Nephron progenitor cell (in vitro differentiated cells): ENCODE measurements around the gene ARID4A.
"Not testable (repeated sequence)": the region's sequence is repeated elsewhere in the genome, so short reads cannot be mapped to it uniquely, and the experiment has no call there.

Source experiments
- DNase-seq: peaks from one replicate; pipeline ENCODE4 v3.0.0; 2021
- H3K27ac Mint-ChIP-seq: 2 replicates; pipeline ENCODE4 v1.8.0; 2021; ENCODE audit warnings: mild to moderate bottlenecking, moderate library complexity, mixed read lengths
- H3K27me3 Mint-ChIP-seq: 2 replicates; pipeline ENCODE4 v1.8.0; 2021; ENCODE audit warnings: mild to moderate bottlenecking, low read depth, mixed read lengths; ENCODE audit not compliant: poor library complexity
- H3K36me3 Mint-ChIP-seq: 2 replicates; pipeline ENCODE4 v1.8.0; 2021; ENCODE audit warnings: low read depth, mixed read lengths
- H3K4me1 Mint-ChIP-seq: 2 replicates; pipeline ENCODE4 v1.8.0; 2021; ENCODE audit warnings: mixed read lengths
- H3K4me3 Mint-ChIP-seq: 2 replicates; pipeline ENCODE4 v1.8.0; 2021; ENCODE audit warnings: mild to moderate bottlenecking, moderate library complexity, mixed read lengths
- H3K9me3 Mint-ChIP-seq: 2 replicates; pipeline ENCODE4 v1.8.0; 2021; ENCODE audit warnings: mild to moderate bottlenecking, moderate library complexity, mixed read lengths
- TF ChIP-seq, protein P1 (sequence below): fragments of 200-600 bp; sonication (generic); IDR thresholded peaks from 2 replicates; pipeline ENCODE4 v1.5.0; 2021; ENCODE audit warnings: antibody characterized with exemption

Gene ARID4A, protein sequence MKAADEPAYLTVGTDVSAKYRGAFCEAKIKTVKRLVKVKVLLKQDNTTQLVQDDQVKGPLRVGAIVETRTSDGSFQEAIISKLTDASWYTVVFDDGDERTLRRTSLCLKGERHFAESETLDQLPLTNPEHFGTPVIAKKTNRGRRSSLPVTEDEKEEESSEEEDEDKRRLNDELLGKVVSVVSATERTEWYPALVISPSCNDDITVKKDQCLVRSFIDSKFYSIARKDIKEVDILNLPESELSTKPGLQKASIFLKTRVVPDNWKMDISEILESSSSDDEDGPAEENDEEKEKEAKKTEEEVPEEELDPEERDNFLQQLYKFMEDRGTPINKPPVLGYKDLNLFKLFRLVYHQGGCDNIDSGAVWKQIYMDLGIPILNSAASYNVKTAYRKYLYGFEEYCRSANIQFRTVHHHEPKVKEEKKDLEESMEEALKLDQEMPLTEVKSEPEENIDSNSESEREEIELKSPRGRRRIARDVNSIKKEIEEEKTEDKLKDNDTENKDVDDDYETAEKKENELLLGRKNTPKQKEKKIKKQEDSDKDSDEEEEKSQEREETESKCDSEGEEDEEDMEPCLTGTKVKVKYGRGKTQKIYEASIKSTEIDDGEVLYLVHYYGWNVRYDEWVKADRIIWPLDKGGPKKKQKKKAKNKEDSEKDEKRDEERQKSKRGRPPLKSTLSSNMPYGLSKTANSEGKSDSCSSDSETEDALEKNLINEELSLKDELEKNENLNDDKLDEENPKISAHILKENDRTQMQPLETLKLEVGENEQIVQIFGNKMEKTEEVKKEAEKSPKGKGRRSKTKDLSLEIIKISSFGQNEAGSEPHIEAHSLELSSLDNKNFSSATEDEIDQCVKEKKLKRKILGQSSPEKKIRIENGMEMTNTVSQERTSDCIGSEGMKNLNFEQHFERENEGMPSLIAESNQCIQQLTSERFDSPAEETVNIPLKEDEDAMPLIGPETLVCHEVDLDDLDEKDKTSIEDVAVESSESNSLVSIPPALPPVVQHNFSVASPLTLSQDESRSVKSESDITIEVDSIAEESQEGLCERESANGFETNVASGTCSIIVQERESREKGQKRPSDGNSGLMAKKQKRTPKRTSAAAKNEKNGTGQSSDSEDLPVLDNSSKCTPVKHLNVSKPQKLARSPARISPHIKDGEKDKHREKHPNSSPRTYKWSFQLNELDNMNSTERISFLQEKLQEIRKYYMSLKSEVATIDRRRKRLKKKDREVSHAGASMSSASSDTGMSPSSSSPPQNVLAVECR

GRCh38 chr14:58298477-58299400, at the start of gene ARID4A:
Gene ARID4A, plus strand, starts transcription at chr14:58298555. Its CDS starts 1,300 bp downstream, at chr14:58299855.
- H3K27me3 Mint-ChIP-seq: no peaks in the 10 kb centered on the region
- peak; percentile 77 for DNase-seq
- H3K36me3 Mint-ChIP-seq: peaks cover 48% of the 10 kb centered on the region
- TF ChIP-seq, protein P1, sequence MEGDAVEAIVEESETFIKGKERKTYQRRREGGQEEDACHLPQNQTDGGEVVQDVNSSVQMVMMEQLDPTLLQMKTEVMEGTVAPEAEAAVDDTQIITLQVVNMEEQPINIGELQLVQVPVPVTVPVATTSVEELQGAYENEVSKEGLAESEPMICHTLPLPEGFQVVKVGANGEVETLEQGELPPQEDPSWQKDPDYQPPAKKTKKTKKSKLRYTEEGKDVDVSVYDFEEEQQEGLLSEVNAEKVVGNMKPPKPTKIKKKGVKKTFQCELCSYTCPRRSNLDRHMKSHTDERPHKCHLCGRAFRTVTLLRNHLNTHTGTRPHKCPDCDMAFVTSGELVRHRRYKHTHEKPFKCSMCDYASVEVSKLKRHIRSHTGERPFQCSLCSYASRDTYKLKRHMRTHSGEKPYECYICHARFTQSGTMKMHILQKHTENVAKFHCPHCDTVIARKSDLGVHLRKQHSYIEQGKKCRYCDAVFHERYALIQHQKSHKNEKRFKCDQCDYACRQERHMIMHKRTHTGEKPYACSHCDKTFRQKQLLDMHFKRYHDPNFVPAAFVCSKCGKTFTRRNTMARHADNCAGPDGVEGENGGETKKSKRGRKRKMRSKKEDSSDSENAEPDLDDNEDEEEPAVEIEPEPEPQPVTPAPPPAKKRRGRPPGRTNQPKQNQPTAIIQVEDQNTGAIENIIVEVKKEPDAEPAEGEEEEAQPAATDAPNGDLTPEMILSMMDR: no peak
- H3K9me3 Mint-ChIP-seq: no peaks in the 10 kb centered on the region
- peak within 1 kb of the TSS; percentile 98 for H3K4me3 Mint-ChIP-seq
- no peak within 1 kb of the TSS for H3K27ac Mint-ChIP-seq
- H3K4me1 Mint-ChIP-seq: peaks cover 35% of the 10 kb centered on the region

DNA sequence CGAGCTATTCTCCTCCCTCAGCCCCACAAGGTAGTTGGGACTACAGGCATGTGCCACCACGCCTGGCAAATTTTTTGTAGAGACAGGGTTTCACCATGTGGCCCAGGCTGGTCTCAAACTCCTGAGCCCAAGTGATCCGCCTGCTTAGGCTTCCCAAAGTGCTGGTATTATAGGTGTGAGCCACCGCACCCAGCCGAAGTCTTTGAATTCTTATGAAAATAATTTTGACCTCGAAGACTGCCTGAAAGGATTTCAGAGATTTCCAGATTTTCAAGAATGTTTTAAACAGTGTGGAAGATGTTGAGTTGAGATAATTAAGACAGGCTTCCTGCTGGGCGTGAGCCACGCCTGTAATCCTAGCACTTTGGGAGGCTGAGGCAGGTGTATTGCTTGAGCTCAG, 48.7 kb upstream of the ARID4A start:
- TF ChIP-seq, protein P1: no peak
- H3K4me3 Mint-ChIP-seq: no peak overlapping the region
- no peak overlapping the region for H3K27ac Mint-ChIP-seq
- peaks cover 29% of the 10 kb centered on the region for H3K36me3 Mint-ChIP-seq
- DNase-seq: no peak
- H3K4me1 Mint-ChIP-seq: peaks cover 22% of the 10 kb centered on the region
- H3K9me3 Mint-ChIP-seq: no peaks in the 10 kb centered on the region
- peaks cover 4% of the 10 kb centered on the region for H3K27me3 Mint-ChIP-seq

- H3K4me3 Mint-ChIP-seq: no peak overlapping the region
- H3K27ac Mint-ChIP-seq: no peak overlapping the region
- DNase-seq: no peak
- H3K9me3 Mint-ChIP-seq: no peaks in the 10 kb centered on the region
- TF ChIP-seq, protein P1: no peak
- peaks cover 50% of the 10 kb centered on the region for H3K36me3 Mint-ChIP-seq
- H3K27me3 Mint-ChIP-seq: no peaks in the 10 kb centered on the region
- no peaks in the 10 kb centered on the region for H3K4me1 Mint-ChIP-seq
Measured at GRCh38 chr14:58258156-58258555, 40.2 kb upstream of the ARID4A start.

DNA sequence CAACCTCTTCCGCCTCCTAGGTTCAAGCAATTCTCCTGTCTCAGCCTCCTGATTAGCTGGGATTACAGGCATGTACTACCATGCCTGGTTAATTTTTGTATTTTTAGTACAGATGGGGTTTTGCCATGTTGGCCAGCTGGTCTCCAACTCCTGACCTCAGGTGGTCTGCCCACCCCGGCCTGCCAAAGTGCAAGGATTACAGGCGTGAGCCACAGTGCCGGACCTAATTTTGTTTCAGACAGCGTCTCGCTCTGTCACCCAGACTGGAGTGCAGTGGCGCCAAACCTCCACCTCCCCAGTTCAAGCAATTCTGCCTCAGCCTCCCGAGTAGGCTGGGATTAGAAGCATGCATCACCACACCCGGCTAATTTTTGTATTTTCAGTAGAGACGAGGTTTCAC, 36.4 kb upstream of the ARID4A start:
- H3K4me1 Mint-ChIP-seq, H3K4me3 Mint-ChIP-seq, DNase-seq, H3K27me3 Mint-ChIP-seq, H3K9me3 Mint-ChIP-seq, H3K27ac Mint-ChIP-seq: not testable (repeated sequence)
- peaks cover 64% of the 10 kb centered on the region for H3K36me3 Mint-ChIP-seq

DNA sequence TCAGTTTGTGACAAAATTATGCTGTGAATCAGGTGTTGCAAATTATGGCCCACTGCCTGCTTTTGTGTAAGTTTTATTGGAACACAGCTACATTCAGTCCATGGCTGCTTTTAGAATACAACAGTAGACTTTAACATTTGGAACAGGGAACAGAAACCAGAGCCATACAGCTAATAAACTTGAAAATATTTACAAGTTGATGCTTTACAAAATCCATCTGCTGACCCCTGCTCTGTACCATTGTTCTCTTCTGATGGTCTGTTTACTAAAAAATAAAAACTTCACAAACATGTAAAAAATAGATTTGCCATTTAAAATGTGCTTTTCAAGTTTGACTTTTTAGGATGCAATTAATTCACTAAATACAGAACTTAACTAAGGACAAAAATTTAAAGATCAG, 33.0 kb upstream of the ARID4A start:
- Mint-ChIP-seq H3K27me3 (no peaks in the 10 kb centered on the region), H3K4me3 (no peak overlapping the region), H3K36me3 (peaks cover 72% of the 10 kb centered on the region), H3K27ac (peak overlapping the region; percentile 69), H3K9me3 (no peaks in the 10 kb centered on the region), H3K4me1 (no peaks in the 10 kb centered on the region)
- no peak for DNase-seq
- TF ChIP-seq, protein P1: no peak
